Tibial nerve (tissue), 4 donors: ENCODE measurements around the gene XIRP2. TPM values are rescaled to one million over a fixed set of nuclear protein-coding genes. Genes with fewer than 3 reads are reported as not detected.

Experiments
- DNase-seq, 2 donors: peaks; one replicate each; pipeline ENCODE4 v3.0.0-alpha.2; 2019; ENCODE audit warnings: low spot score in 2 of 2
- H3K27ac ChIP-seq, 4 donors: fragments of 200-600 bp; sonication (generic) in 3 of 4; one replicate each; pipeline ENCODE4 v1.5.1; 2017 to 2019; ENCODE audit warnings: mild to moderate bottlenecking in 1 of 4
- H3K27me3 ChIP-seq, 2 donors: fragments of 200-600 bp; sonication (generic) in 1 of 2; one replicate each; pipeline versions ENCODE4 v1.5.1 to v1.6.0; 2017 to 2019
- H3K36me3 ChIP-seq, 3 donors: fragments of 200-600 bp; sonication (generic); one replicate each; pipeline ENCODE4 v1.5.1; 2018 to 2019
- H3K4me1 ChIP-seq, 4 donors: fragments of 200-600 bp; sonication (generic) in 3 of 4; one replicate each; pipeline ENCODE4 v1.5.1; 2017 to 2019
- H3K4me3 ChIP-seq, 4 donors: fragments of 200-600 bp; sonication (generic) in 3 of 4; one replicate each; pipeline ENCODE4 v1.5.1; 2017 to 2019; ENCODE audit warnings: mild to moderate bottlenecking in 1 of 4, moderate library complexity in 1 of 4
- H3K9me3 ChIP-seq, 4 donors: fragments of 200-600 bp; sonication (generic) in 3 of 4; one replicate each; pipeline ENCODE4 v1.5.1; 2017 to 2019
- CTCF ChIP-seq, 5 experiments: fragments of 200-600 bp in 3 of 5; fragments of 450-650 bp in 2 of 5; sonication (generic) in 3 of 5; IDR thresholded peaks; one replicate each; pipeline ENCODE4 v1.5.1; 2016 to 2019; ENCODE audit warnings: antibody characterized with exemption in 5 of 5, mild to moderate bottlenecking in 3 of 5, moderate library complexity in 2 of 5
- EP300 ChIP-seq, 2 donors: sonication (generic); formaldehyde crosslinking; IDR thresholded peaks; one replicate each; pipeline ENCODE4 v1.6.1; 2017; ENCODE audit warnings: antibody characterized with exemption in 2 of 2, mild to moderate bottlenecking in 1 of 2
- POLR2A ChIP-seq, 2 donors: fragments of 450-650 bp; IDR thresholded peaks; one replicate each; pipeline ENCODE4 v1.6.1; 2017; ENCODE audit warnings: antibody characterized with exemption in 2 of 2, mild to moderate bottlenecking in 2 of 2, moderate library complexity in 2 of 2
- WGBS, 2 donors: methylation state at CpG; one replicate each; pipeline ENCODE4 v1.1.5; 2018; 5-methylcytosine and 5-hydroxymethylcytosine counted together
- total RNA-seq, 4 donors: library from RNA; depleted of rRNA; stranded (reverse); fragments of >200 nt; gene quantifications; one replicate each; pipeline ENCODE4 v1.1.0, GENCODE V29; 2016

XIRP2 gene
- total RNA-seq, 4 donors from 2014 or later, result under 0.01 to 1.8 (median 0.96) TPM

GRCh38 chr2:167294776-167295140 is 406.5 kb downstream of the XIRP2 start:
- no peaks in the 10 kb centered on the region for H3K36me3 ChIP-seq
- H3K27ac ChIP-seq, result peak overlapping the region in 1 of 4 donors; percentile 97
- no peak for DNase-seq
- no peaks in the 10 kb centered on the region for H3K9me3 ChIP-seq
- 7% methylated on average over 5 of the region's 5 CpGs for WGBS, 2 donors
- TF ChIP-seq POLR2A (IDR thresholded peaks at IDR 0.05) (no peak), CTCF (IDR thresholded peaks at IDR 0.05) (no peak), EP300 (IDR thresholded peaks at IDR 0.05) (no peak)
- H3K4me1 ChIP-seq, result peaks cover 0 to 23% (median 13%) of the 10 kb centered on the region in 4 donors
- H3K4me3 ChIP-seq, result peak overlapping the region; percentile 53 to 96 (median 69)
- peaks cover 0 to 8% of the 10 kb centered on the region in 2 donors for H3K27me3 ChIP-seq

GRCh38 chr2:167297292-167297691 is 409.0 kb downstream of the XIRP2 start:
- TF ChIP-seq POLR2A (IDR thresholded peaks at IDR 0.05) (no peak), CTCF (IDR thresholded peaks at IDR 0.05) (no peak), EP300 (IDR thresholded peaks at IDR 0.05) (no peak)
- Histone ChIP-seq H3K36me3 (no peaks in the 10 kb centered on the region), H3K4me1 (peaks cover 0 to 23% (median 13%) of the 10 kb centered on the region in 4 donors), H3K9me3 (no peaks in the 10 kb centered on the region), H3K27me3 (peaks cover 0 to 8% of the 10 kb centered on the region in 2 donors), H3K4me3 (no peak overlapping the region), H3K27ac (no peak overlapping the region)
- no peak for DNase-seq
- 96 to 98% methylated on average over 1 of the region's 1 CpG for WGBS, 2 donors

GRCh38 chr2:167298017-167298416 is 409.7 kb downstream of the XIRP2 start:
- no peaks in the 10 kb centered on the region for H3K36me3 ChIP-seq
- no peak overlapping the region for H3K4me3 ChIP-seq
- H3K9me3 ChIP-seq, result no peaks in the 10 kb centered on the region
- peaks cover 0 to 8% of the 10 kb centered on the region in 2 donors for H3K27me3 ChIP-seq
- WGBS, 2 donors, result 77 to 82% methylated on average over 1 of the region's 1 CpG
- no peak for TF ChIP-seq POLR2A (IDR thresholded peaks at IDR 0.05)
- TF ChIP-seq CTCF (IDR thresholded peaks at IDR 0.05), result no peak
- TF ChIP-seq EP300 (IDR thresholded peaks at IDR 0.05), result no peak
- H3K27ac ChIP-seq, result no peak overlapping the region
- no peak for DNase-seq
- H3K4me1 ChIP-seq, result peaks cover 0 to 23% (median 13%) of the 10 kb centered on the region in 4 donors
